ENCODE measurements around the gene ADTRP.

DNA sequence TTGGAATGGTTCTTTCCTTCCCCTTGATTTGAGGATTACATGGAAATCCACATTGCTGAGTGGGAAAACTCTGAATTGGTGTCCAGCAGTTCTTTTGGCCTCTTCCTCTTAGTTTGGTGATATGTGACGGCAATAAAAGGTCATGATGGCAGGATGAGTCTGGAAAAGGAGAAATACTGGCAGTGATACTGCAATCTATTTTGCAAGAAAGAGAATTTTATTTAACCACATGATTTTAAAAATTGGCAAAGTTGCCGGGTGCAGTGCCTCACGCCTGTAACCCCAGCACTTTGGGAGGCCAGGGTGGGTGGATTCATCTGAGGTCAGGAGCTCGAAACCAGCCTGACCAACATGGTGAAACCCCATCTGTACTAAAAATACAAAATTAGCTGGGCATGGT lies 73.1 kb downstream of the ADTRP start:
- TF ChIP-seq CTCF (IDR thresholded peaks at IDR 0.05) (no peak), EP300 (IDR thresholded peaks at IDR 0.05) (no peak), POLR2A (IDR thresholded peaks at IDR 0.05) (no peak)

Measured in ovary (tissue), 3 donors.